Body of pancreas (tissue), 4 donors: ENCODE results near the gene P2RY8.
"Not testable (repeated sequence)": the region's sequence is repeated elsewhere in the genome, so short reads cannot be mapped to it uniquely, and the experiment has no call there.

ENCODE experiments used
- POLR2A ChIP-seq, 3 donors: fragments of 450-650 bp; IDR thresholded peaks; one replicate each; pipeline ENCODE4 v1.6.1; 2016; ENCODE audit warnings: antibody characterized with exemption in 3 of 3, mild to moderate bottlenecking in 2 of 3
- TF ChIP-seq, protein P1 (sequence below), 7 experiments: fragments of 450-650 bp in 4 of 7; fragments of 200-600 bp in 3 of 7; sonication (generic) in 3 of 7; IDR thresholded peaks; one replicate each; pipeline ENCODE4 v1.5.1; 2016 to 2019; ENCODE audit warnings: antibody characterized with exemption in 7 of 7

DNA sequence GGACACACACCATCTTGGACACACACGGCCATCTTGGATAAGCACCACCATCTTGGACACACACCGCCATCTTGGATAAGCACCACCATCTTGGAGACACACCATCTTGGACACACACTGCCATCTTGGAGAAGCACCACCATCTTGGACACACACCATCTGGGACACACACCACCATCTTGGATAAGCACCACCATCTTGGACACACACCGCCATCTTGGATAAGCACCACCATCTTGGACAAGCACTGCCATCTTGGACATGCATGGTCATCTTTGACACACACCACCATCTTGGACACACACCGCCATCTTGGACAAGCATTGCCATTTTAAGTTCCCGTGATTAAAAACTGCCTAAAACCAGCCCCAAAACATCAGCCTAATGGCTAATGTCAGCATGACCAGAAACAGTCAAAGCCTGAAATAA, 88.4 kb downstream of the P2RY8 start:
- TF ChIP-seq, protein P1, sequence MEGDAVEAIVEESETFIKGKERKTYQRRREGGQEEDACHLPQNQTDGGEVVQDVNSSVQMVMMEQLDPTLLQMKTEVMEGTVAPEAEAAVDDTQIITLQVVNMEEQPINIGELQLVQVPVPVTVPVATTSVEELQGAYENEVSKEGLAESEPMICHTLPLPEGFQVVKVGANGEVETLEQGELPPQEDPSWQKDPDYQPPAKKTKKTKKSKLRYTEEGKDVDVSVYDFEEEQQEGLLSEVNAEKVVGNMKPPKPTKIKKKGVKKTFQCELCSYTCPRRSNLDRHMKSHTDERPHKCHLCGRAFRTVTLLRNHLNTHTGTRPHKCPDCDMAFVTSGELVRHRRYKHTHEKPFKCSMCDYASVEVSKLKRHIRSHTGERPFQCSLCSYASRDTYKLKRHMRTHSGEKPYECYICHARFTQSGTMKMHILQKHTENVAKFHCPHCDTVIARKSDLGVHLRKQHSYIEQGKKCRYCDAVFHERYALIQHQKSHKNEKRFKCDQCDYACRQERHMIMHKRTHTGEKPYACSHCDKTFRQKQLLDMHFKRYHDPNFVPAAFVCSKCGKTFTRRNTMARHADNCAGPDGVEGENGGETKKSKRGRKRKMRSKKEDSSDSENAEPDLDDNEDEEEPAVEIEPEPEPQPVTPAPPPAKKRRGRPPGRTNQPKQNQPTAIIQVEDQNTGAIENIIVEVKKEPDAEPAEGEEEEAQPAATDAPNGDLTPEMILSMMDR (IDR thresholded peaks at IDR 0.05) = not testable (repeated sequence)
- not testable (repeated sequence) for TF ChIP-seq POLR2A (IDR thresholded peaks at IDR 0.05)
